HG02610 (cell line): ENCODE results near the gene DGCR2.

Experiments
- ATAC-seq: cut with Tn5 transposase; IDR thresholded peaks from one replicate; pipeline ENCODE4 v1.9.1; 2021; ENCODE audit warnings: mild to moderate bottlenecking, moderate library complexity; ENCODE audit not compliant: unreplicated experiment

DGCR2 gene

DNA sequence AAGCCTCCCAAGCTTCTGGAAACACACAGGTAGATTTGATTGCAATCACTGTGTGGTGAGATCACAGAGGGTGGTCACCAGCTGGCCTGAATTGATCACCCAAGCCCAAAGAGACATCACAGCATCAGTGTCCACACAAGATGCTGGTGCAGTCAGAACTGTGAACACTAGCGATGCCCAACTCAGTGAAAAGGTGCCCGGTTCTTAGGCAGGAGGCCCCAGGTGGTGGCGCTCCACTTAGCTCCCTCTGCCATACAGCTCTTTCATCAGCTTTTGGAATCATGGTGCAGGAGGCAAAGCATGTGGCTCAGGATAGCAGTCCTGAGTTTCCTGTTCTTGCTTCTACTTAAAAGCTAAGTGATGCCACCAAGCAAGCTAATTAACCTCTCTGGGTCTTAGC, 11.1 kb downstream of the DGCR2 start:
- no peak for ATAC-seq

DNA sequence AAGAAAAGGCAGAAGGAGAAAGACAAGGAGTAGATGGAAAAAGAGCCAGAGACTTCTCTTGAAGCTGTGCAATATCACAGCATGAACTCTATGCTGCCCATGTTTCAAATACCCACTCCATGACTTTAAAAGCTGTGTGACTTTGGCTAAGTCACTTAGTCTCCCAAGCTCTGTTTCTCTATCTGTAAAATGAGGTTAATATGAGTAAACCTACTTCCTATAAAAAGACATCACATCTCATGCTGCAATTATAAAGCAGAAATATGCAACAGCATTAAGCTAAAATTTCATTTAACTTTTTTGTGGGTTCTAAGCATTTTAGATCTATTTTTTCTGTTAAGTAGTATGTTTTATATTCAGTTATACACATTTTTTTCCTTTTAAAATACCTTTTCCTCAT, 11.6 kb downstream of the DGCR2 start:
- ATAC-seq: no peak

DNA sequence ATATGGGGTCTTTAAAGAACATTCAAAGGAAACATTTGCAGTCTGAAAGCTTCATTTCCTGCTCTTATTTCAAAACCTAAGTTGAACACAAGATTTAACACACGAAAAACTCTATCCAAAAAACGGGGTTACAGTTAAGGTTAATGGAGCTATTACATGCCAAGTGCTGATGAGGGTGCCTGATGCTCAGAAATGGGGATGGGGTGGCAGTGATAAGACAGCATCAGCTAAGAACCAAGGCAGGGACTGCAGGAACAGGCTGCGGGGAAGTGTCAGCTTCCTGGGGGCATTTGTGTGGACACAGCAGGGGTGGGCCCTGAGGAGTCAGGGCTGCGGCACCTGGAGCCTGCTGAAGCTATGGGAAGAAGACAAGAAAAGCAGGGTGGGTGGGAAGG, 12.2 kb downstream of the DGCR2 start:
- ATAC-seq: no peak

- peak; percentile 89 for ATAC-seq
These were observed 12.8 kb downstream of the DGCR2 start for GRCh38 chr22:19109198-19110063.

GRCh38 chr22:19108807-19109197, 13.4 kb downstream of the DGCR2 start:
- ATAC-seq: no peak

DNA sequence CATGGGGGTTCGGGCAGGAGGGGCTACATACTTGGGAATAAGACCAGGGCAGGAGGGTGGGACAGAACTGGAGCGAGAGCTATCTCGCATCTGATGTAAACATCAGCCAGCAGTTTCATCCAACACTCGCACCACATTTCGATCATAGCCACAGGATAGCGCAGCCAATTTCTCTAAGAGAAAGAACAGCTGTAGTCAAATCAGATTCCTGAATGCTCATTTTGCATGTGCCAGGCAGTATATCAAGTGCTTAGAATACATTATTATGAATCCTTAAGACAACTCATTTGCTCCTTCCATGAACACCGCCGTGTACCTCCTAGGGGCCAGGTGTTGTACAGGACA, 14.5 kb downstream of the DGCR2 start:
- no peak for ATAC-seq

- ATAC-seq: no peak
These were observed 15.1 kb downstream of the DGCR2 start for GRCh38 chr22:19106886-19107729.

DNA sequence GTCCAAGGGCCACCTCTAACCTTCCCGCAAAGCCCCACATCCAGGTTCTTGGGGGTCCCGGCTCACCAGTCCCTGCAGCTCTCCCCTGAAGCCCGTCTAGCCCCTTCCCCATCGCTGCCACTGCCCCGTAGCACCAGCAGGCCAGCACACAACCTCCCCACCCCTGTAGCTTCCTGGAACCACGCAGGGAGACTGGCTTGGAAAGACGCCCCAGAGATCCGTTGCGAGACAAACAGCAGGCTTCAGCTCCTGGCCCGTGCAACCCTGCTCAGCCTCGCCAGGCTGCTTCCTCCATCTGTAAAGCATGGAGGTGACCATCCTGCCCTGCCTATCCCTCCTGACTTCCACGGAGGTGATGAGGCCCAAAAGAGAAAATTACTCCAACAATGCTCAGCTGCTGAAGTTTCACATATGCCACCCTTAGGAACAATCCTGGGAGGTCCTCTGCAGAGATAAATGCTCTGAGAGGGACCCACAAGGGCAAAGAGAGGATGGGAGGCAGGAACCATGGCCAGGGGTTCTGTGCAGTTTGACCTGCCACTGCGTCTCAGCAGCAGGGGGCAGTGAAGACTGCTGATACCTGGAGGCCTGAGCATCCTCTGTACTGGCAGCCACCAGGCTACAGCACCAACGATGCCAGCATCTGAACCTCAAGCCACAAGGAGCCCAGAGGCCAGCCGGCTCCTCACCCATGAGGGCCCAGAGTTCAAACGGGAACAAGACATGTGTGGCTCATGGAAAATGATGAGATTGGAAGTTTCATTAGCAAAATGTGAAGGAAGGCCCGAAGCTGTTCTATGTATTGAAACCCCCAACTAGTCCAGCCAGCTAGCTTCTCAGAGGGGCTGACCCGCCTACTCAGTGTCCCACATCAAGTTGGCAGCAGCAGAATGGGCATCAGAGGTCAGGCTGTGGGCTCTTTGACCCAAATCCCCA, 16.1 kb downstream of the DGCR2 start:
- no peak for ATAC-seq

DNA sequence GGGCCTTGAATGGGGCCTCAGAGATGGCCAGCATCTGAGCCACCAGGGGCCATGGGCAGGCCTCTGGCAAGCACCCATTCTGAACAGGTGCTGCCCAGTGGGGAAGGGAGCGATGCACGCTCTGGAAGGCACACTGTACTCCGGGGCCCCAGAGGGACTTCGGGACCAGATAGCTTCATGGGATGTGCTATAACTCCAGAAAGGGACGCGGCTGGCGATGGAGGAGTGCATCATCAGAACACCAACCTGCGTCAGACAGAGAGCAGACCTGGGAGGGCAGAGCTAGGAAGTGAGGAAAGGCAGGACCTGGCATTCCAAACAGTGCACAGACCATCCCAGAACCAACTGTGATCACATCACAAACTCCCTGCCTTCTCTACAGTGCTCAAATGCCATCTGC, 16.8 kb downstream of the DGCR2 start:
- ATAC-seq: no peak

DNA sequence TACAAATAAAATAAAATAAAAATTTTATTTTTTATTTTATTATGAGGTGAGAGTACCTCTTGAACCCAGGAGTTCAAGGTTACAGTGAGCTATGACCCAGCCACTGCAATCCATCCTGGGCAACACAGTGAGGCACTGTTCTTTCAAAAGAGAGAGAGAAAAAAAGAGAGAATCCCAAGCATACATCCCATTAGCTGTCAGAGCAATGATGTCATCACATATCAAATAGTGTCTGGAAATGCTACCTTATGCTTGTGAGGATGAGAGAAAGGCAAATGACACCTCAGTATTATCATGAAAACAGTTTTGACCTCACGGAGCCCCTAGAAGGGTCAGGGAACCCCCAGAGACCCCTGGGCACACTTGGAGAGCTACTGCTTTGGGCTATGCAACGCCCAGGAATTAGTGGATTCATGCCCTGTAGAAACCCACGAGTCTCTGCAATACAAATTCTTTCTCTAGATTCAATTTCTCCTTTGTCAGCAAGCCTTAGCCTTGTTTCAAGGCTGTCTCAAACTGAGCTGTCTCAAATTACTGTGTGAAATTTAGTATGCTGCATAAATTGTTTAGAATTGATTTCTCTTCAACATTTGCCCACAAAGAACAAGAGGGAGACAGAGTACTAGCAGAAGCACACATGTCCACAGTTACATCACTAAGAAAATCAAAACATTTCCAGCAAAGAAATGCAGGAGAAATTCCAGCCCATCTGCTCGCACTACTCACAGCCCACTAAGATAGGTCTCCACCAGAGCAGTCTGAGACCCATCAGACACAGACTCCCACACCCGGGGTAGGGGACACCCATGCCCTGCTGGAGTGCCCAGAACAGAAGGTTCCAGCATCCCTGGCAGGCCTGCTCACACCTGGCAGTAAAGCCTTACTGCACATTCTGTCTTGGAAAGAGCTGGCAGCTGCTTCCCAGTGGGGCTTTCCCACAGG, 18.1 kb downstream of the DGCR2 start:
- no peak for ATAC-seq

DNA sequence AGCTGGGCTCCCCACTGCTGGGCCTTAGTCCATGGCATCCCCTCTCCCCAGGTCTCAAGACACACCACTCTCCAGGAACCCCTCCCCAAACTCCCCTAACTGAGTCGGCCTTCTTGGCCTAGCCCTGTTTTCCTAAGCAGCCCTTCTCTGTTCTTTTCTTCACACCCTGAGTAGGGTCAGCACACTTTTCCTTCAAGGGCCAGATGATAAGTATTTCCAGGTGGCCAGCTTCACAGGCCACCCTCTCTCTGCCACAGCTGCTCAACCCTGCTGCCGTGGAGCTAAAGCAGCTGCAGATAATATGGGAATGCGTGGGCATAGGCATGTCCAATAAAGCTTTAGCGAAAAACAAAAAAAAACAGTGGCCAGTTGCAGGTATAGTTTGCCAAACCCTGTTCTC, 24.1 kb downstream of the DGCR2 start:
- ATAC-seq: no peak

GRCh38 chr22:19097518-19097917, 24.7 kb downstream of the DGCR2 start:
- no peak for ATAC-seq

- no peak for ATAC-seq
These were observed 25.7 kb downstream of the DGCR2 start for GRCh38 chr22:19096555-19096954.

DNA sequence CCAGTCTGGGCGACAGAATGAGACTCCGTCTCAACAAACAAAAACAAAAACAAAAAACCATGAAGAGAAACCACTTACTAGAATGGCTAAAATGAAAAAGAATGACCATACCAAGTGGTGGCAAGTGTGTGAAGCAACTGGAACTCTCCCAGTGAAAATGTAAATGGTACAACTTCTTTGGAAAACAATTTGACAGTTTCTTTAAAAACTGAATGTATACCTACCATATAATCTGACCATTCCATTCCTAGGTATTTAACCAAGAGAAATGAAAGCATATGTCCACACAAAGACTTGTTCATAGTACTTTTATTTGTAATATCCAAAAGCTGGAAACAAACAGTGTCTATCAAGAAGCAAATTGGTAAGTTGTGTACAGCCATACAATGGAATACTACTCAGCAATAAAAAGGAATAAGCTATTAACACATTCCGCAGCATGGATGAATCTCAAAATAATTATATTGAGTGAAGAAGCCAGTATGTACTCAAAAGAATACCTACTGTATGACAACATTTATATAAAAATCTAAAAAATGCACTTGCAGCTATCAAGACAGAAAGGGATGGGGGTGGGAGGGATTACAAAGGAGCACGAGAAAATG, 27.7 kb downstream of the DGCR2 start:
- ATAC-seq: no peak

DNA sequence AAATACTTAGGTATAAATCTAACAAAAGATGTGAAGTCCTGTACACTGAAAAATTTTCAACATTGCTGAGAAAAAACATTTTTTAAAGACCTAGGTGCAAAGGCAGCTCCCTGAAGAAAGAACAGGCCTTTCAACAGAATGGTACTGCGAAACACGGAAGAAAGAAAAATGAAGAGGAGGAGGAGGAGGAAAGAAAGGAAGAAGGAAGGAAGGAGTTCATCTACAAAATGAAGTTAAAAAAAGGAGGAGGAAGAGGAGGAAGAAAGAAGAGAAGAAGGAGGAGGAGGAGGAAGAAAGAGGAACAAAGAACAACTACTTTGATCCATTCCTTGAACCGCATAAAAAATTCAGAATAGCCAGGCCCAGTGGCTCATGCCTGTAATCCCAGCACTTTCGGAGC, 29.5 kb downstream of the DGCR2 start:
- no peak for ATAC-seq

GRCh38 chr22:19090586-19091127, 31.6 kb downstream of the DGCR2 start:
- no peak for ATAC-seq

- no peak for ATAC-seq
These were observed 32.0 kb downstream of the DGCR2 start for GRCh38 chr22:19090183-19090582.

DNA sequence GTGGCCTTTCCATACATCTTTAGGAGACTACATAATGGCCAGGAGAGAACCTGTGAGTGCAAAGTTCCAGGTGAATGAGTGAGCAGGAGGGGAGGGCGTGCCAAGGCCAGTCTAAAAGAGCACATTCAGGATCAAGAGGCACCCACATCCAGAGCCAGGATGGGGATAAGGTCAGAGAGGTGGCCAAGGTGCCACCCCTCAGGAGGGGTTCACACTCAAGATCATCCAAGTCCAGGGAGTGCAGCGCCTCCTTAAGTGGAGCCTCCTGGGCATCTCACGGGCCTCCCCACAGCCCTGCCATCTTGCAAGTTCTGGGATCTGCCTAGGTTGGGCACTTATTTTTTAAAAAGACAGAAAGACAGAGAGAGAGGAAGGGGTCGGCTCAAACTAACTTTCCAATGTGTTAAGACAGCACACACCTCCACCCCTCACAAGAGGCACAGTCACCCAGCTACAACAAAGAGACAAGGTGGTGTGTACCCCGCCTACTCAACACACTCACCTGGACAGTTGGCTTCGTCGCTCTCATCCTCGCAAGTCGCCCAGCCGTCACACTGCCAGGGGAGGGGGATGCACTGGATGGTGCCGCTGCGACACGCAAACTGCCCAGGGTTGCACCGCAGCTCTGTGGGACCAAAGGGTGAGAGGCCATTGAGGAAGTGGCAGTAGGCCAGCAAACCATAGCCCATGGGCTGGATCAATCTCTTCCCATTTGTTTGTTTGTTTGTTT, 33.2 kb downstream of the DGCR2 start:
- ATAC-seq: no peak

DNA sequence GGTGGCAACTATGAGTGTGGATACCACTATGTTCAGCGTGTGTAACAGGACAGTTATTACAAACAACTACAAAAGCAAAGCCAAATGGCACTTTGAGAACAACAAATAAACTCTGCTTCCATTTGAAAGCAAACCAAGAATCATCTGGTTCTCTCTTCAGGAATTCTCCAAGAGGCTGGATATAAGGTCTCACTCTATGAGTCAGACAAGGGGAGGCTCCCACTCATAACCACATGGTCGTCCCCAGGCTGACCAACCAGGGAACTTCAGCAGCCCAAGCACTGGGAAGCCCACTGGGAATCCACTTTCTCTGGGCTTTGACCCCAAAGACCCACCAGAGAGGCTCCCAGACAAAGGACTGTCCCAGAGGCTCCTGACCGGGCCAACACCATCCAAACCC, 35.3 kb downstream of the DGCR2 start:
- ATAC-seq: no peak
